ENCODE data around the gene CCDC30. TPM values are rescaled to one million over a fixed set of nuclear protein-coding genes. Genes with fewer than 3 reads are reported as not detected.
"Not testable (repeated sequence)": the region's sequence is repeated elsewhere in the genome, so short reads cannot be mapped to it uniquely, and the experiment has no call there.

Gene CCDC30
- total RNA-seq, 4 donors from 2014 or later: 0.99 to 4.1 (median 1.7) TPM

GRCh38 chr1:42504535-42505128, 41.5 kb downstream of the CCDC30 start:
- no peaks in the 10 kb centered on the region for H3K4me1 ChIP-seq
- no peak for DNase-seq (ENCODE audit: extremely low spot score)
- intact Hi-C loops (cut with DNase I): no loop called here
- WGBS: 89% methylated on average over 2 of the region's 2 CpGs
- peaks cover 0 to 30% (median 9%) of the 10 kb centered on the region in 4 donors for H3K9me3 ChIP-seq
- no peak for TF ChIP-seq POLR2A (IDR thresholded peaks at IDR 0.05; ENCODE audit: low read depth)
- TF ChIP-seq EP300 (IDR thresholded peaks at IDR 0.05): no peak
- no peak for TF ChIP-seq POLR2AphosphoS5 (IDR thresholded peaks at IDR 0.05)
- no peak for TF ChIP-seq CTCF (IDR thresholded peaks at IDR 0.05)
- peaks cover 4 to 36% (median 11%) of the 10 kb centered on the region in 4 donors for H3K36me3 ChIP-seq
- no peaks in the 10 kb centered on the region for H3K27me3 ChIP-seq
- H3K27ac ChIP-seq (replicated peaks in 1 of 4): no peak overlapping the region
- H3K4me3 ChIP-seq: no peak overlapping the region

GRCh38 chr1:42506576-42506975, 43.5 kb downstream of the CCDC30 start:
- WGBS: 96% methylated on average over 1 of the region's 1 CpG
- H3K27me3 ChIP-seq: no peaks in the 10 kb centered on the region
- H3K4me3 ChIP-seq: no peak overlapping the region
- peaks cover 0 to 36% (median 13%) of the 10 kb centered on the region in 4 donors for H3K9me3 ChIP-seq
- intact Hi-C loops (cut with DNase I): no loop called here
- TF ChIP-seq POLR2A (IDR thresholded peaks at IDR 0.05; ENCODE audit: low read depth): no peak
- TF ChIP-seq CTCF (IDR thresholded peaks at IDR 0.05): no peak
- TF ChIP-seq POLR2AphosphoS5 (IDR thresholded peaks at IDR 0.05): no peak
- TF ChIP-seq EP300 (IDR thresholded peaks at IDR 0.05): no peak
- DNase-seq (ENCODE audit: extremely low spot score): no peak
- H3K27ac ChIP-seq (replicated peaks in 1 of 4): no peak overlapping the region
- no peaks in the 10 kb centered on the region for H3K4me1 ChIP-seq
- H3K36me3 ChIP-seq: peaks cover 0 to 30% (median 11%) of the 10 kb centered on the region in 4 donors

GRCh38 chr1:42511581-42512155, 48.6 kb downstream of the CCDC30 start:
- intact Hi-C loops (cut with DNase I); DNase-seq (ENCODE audit: extremely low spot score); H3K4me1 ChIP-seq; H3K27ac ChIP-seq (replicated peaks in 1 of 4); H3K4me3 ChIP-seq; H3K27me3 ChIP-seq: not testable (repeated sequence)
- WGBS: 67% methylated on average over 6 of the region's 6 CpGs
- Histone ChIP-seq H3K36me3 (peaks cover 0 to 15% (median 5%) of the 10 kb centered on the region in 4 donors), H3K9me3 (peaks cover 0 to 29% (median 7%) of the 10 kb centered on the region in 4 donors)
- peak; percentile 9 to 16 (median 13) for TF ChIP-seq CTCF (IDR thresholded peaks at IDR 0.05)

- Histone ChIP-seq H3K27me3 (no peaks in the 10 kb centered on the region), H3K27ac (replicated peaks in 1 of 4) (no peak overlapping the region), H3K4me1 (no peaks in the 10 kb centered on the region), H3K4me3 (no peak overlapping the region), H3K9me3 (peaks cover 0 to 29% (median 18%) of the 10 kb centered on the region in 4 donors), H3K36me3 (no peaks in the 10 kb centered on the region)
- WGBS: 0% methylated on average over 1 of the region's 1 CpG
- no peak for DNase-seq (ENCODE audit: extremely low spot score)
- no peak for TF ChIP-seq POLR2AphosphoS5 (IDR thresholded peaks at IDR 0.05)
- TF ChIP-seq POLR2A (IDR thresholded peaks at IDR 0.05; ENCODE audit: low read depth): no peak
- TF ChIP-seq EP300 (IDR thresholded peaks at IDR 0.05): no peak
- no peak for TF ChIP-seq CTCF (IDR thresholded peaks at IDR 0.05)
- intact Hi-C loops (cut with DNase I): no loop called here
Observed at GRCh38 chr1:42518908-42519307, 55.8 kb downstream of the CCDC30 start.

All from esophagus muscularis mucosa (tissue), 4 donors.